A549 (cell line): ENCODE measurements around the gene XKR7. TPM values are rescaled to one million over a fixed set of nuclear protein-coding genes. Genes with fewer than 3 reads are reported as not detected.

Experiments used
- ATAC-seq, 2 experiments: fragments of 200-7000 bp in 1 of 2; fragments of >200 bp in 1 of 2; cut with Nextera tagmentation in 1 of 2; cut with Tn5 transposase in 1 of 2; 3 replicates each; pipeline versions ENCODE4 v1.8.0 to v1.9.1; 2018 to 2020; ENCODE audit warnings: mild to moderate bottlenecking in 1 of 2, moderate library complexity in 1 of 2
- CTCF ChIA-PET: fragments of 300-600 bp; sonication (Branson Sonifier 250); formaldehyde crosslinking; extraction: SDS; loops from one replicate; lab custom pipeline; 2021; ENCODE audit warnings: antibody characterized with exemption, inconsistent platforms; lab: Yijun Ruan, JAX
- POLR2A ChIA-PET: fragments of 350-600 bp; formaldehyde crosslinking; extraction: SDS; loops from one replicate; lab custom pipeline; 2021; ENCODE audit warnings: antibody characterized with exemption, inconsistent platforms; lab: Yijun Ruan, JAX
- DNase-seq, 2 experiments: peaks; one replicate each; pipeline versions ENCODE4 v3.0.0 to v3.0.0-alpha.2; 2011 to 2016; ENCODE audit warnings: low read depth in 1 of 2, low spot score in 1 of 2
- FAIRE-seq: peaks from 2 replicates; lab custom pipeline; 2011; peaks lifted over from hg19 to GRCh38; lab: Jason Lieb, UNC
- H3K27ac ChIP-seq, 2 experiments: fragments of >200 bp; sonication (Bioruptor Twin); formaldehyde crosslinking; 3 replicates each; pipeline ENCODE4 v1.5.1; 2016 to 2017
- H3K4me1 ChIP-seq: fragments of >200 bp; sonication (Bioruptor Twin); formaldehyde crosslinking; 3 replicates; pipeline ENCODE4 v1.6.1; 2016
- H3K4me2 ChIP-seq: fragments of >200 bp; sonication (Bioruptor Twin); formaldehyde crosslinking; 3 replicates; pipeline ENCODE4 v1.6.1; 2016
- H3K4me3 ChIP-seq: fragments of >200 bp; sonication (Bioruptor Twin); formaldehyde crosslinking; 3 replicates; pipeline ENCODE4 v1.5.1; 2016
- H3K9me3 ChIP-seq: fragments of >200 bp; sonication (Bioruptor Twin); formaldehyde crosslinking; 3 replicates; pipeline ENCODE4 v1.6.1; 2016
- EHMT2 ChIP-seq: fragments of 200-600 bp; sonication (generic); IDR thresholded peaks from 2 replicates; pipeline ENCODE4 v1.6.1; 2016; ENCODE audit warnings: antibody characterized with exemption, low read depth, mild to moderate bottlenecking, moderate library complexity
- ESRRA ChIP-seq: fragments of 150-350 bp; IDR thresholded peaks from 2 replicates; pipeline ENCODE4 v1.6.1; 2014; ENCODE audit warnings: mild to moderate bottlenecking, low read length, borderline replicate concordance
- HDAC2 ChIP-seq: fragments of 200-600 bp; sonication (generic); IDR thresholded peaks from 2 replicates; pipeline ENCODE4 v1.6.1; 2016
- HEYL ChIP-seq: fragments of 250-450 bp; sonication (Bioruptor Pico); IDR thresholded peaks from 2 replicates; pipeline ENCODE4 v1.8.0; 2021; ENCODE audit warnings: mild to moderate bottlenecking, moderate library complexity
- HOXA7 ChIP-seq: fragments of 250-450 bp; sonication (Bioruptor Pico); IDR thresholded peaks from 2 replicates; pipeline ENCODE4 v1.5.0; 2020; ENCODE audit warnings: mild to moderate bottlenecking, moderate library complexity
- HOXB13 ChIP-seq: fragments of 250-450 bp; sonication (Bioruptor Pico); IDR thresholded peaks from 2 replicates; pipeline ENCODE4 v1.5.0; 2020; ENCODE audit warnings: low read depth, mild to moderate bottlenecking, moderate library complexity
- KDM1A ChIP-seq: fragments of 200-600 bp; sonication (generic); IDR thresholded peaks from 2 replicates; pipeline ENCODE4 v1.6.1; 2016; ENCODE audit warnings: low read depth, mild to moderate bottlenecking
- NFE2L2 ChIP-seq: fragments of 150-350 bp; conservative IDR thresholded peaks from 2 replicates; pipeline ENCODE4 v1.6.1; 2014; ENCODE audit warnings: low read length
- NPAS2 ChIP-seq: fragments of 250-450 bp; sonication (Bioruptor Pico); IDR thresholded peaks from 2 replicates; pipeline ENCODE4 v1.8.0; 2022; ENCODE audit warnings: mild to moderate bottlenecking, moderate library complexity, borderline replicate concordance
- RFX5 ChIP-seq: fragments of 450-650 bp; IDR thresholded peaks from 2 replicates; pipeline ENCODE4 v1.7.1; 2014; ENCODE audit warnings: antibody characterized with exemption, mild to moderate bottlenecking, moderate library complexity
- SREBF2 ChIP-seq: fragments of 450-650 bp; IDR thresholded peaks from 2 replicates; pipeline ENCODE4 v1.6.1; 2014; ENCODE audit warnings: mild to moderate bottlenecking, moderate library complexity
- TFCP2L1 ChIP-seq: fragments of 250-450 bp; sonication (Bioruptor Pico); IDR thresholded peaks from 2 replicates; pipeline ENCODE4 v1.5.0; 2021; ENCODE audit warnings: mild to moderate bottlenecking
- ZC3H11A ChIP-seq: fragments of 450-650 bp; IDR thresholded peaks from 2 replicates; pipeline ENCODE4 v1.6.1; 2014; ENCODE audit warnings: antibody characterized with exemption, mild to moderate bottlenecking
- ZFP36 ChIP-seq: fragments of 450-650 bp; IDR thresholded peaks from 2 replicates; pipeline ENCODE4 v1.6.1; 2014; ENCODE audit warnings: borderline replicate concordance; ENCODE audit not compliant: partially characterized antibody
- WGBS: methylation state at CpG from one replicate; pipeline ENCODE4 v1.1.6; 2017; ENCODE audit errors: missing lambda C conversion rate; 5-methylcytosine and 5-hydroxymethylcytosine counted together
- polyA plus RNA-seq, 4 experiments: library from polyadenylated mRNA; depleted of rRNA in 3 of 4; stranded (reverse); fragments of >200 nt; fragmentation: RNase III in 1 of 4; extraction: RNeasy Plus Mini Kit Qiagen cat#74134 plus additional on column Dnase treatment in 1 of 4; gene quantifications; 2 replicates in 3 of 4; 3 replicates in 1 of 4; pipeline ENCODE4 v1.2.3, GENCODE V29; 2011 to 2017
- TF ChIP-seq, protein P1 (sequence below): fragments of 250-450 bp; sonication (Bioruptor Pico); IDR thresholded peaks from 2 replicates; pipeline ENCODE4 v1.5.0; 2021; ENCODE audit warnings: mild to moderate bottlenecking, moderate library complexity, borderline replicate concordance
- TF ChIP-seq, protein P2 (sequence below): IDR thresholded peaks from 2 replicates; pipeline ENCODE4 v1.6.1; 2012
- TF ChIP-seq, protein P3 (sequence below): fragments of 450-650 bp; IDR thresholded peaks from 2 replicates; pipeline ENCODE4 v1.6.1; 2014; ENCODE audit warnings: antibody characterized with exemption
- TF ChIP-seq, protein P4 (sequence below): fragments of >200 bp; sonication (Bioruptor Twin); formaldehyde crosslinking; IDR thresholded peaks from 3 replicates; pipeline ENCODE4 v1.5.1; 2016
- TF ChIP-seq, protein P5 (sequence below): fragments of 150-350 bp; IDR thresholded peaks from 2 replicates; pipeline ENCODE4 v1.6.1; 2014; ENCODE audit warnings: low read depth, mild to moderate bottlenecking, low read length
- TF ChIP-seq, protein P6 (sequence below): IDR thresholded peaks from 2 replicates; pipeline ENCODE4 v1.6.1; 2012; ENCODE audit warnings: low read depth, borderline replicate concordance
- TF ChIP-seq, protein P7 (sequence below): fragments of >200 bp; sonication (Bioruptor Twin); formaldehyde crosslinking; IDR thresholded peaks from 2 replicates; pipeline ENCODE4 v1.6.1; 2016

Gene XKR7
- polyA plus RNA-seq, 2 of the 4 experiments (the other 2 are of a cell fraction), result 0.01 TPM; not detected in 1

DNA sequence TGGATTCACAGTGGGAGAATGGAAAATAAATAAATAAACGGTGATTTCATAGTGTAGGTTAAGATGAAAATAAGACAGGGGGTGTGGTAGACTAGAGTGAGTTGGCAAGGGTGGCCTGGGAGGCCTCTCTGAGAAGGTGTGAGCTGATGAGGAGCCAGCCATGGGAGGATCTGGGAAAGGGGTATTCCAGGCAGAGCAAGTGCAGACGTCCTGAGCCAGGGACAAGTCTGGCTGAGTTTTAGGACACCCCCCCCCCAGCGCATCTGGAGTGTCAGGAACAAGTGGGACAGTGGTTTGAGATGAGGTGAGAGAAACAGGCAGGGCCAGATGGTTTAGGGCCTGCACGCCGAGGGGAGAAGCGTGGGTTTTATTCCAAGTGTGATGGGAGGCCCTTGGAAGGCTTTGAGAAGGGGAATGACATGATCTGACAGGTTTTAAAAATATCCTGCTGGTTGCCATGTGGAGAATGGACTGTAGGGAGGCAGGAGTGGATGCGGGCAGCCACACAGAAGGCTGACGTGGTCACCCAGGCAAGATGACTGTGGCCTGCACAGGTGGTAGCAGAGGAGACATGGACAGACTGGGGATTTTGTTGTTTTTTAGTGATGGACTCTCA lies 21.2 kb downstream of the XKR7 start (continued):
- TF ChIP-seq, protein P1, sequence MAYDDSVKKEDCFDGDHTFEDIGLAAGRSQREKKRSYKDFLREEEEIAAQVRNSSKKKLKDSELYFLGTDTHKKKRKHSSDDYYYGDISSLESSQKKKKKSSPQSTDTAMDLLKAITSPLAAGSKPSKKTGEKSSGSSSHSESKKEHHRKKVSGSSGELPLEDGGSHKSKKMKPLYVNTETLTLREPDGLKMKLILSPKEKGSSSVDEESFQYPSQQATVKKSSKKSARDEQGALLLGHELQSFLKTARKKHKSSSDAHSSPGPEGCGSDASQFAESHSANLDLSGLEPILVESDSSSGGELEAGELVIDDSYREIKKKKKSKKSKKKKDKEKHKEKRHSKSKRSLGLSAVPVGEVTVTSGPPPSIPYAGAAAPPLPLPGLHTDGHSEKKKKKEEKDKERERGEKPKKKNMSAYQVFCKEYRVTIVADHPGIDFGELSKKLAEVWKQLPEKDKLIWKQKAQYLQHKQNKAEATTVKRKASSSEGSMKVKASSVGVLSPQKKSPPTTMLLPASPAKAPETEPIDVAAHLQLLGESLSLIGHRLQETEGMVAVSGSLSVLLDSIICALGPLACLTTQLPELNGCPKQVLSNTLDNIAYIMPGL (CRISPR knock-in tag), result no peak
- TF ChIP-seq, protein P2, sequence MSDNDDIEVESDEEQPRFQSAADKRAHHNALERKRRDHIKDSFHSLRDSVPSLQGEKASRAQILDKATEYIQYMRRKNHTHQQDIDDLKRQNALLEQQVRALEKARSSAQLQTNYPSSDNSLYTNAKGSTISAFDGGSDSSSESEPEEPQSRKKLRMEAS, result no peak
- TF ChIP-seq, protein P3, sequence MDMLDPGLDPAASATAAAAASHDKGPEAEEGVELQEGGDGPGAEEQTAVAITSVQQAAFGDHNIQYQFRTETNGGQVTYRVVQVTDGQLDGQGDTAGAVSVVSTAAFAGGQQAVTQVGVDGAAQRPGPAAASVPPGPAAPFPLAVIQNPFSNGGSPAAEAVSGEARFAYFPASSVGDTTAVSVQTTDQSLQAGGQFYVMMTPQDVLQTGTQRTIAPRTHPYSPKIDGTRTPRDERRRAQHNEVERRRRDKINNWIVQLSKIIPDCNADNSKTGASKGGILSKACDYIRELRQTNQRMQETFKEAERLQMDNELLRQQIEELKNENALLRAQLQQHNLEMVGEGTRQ, result no peak
- TF ChIP-seq ZFP36 (no peak), HEYL (CRISPR knock-in tag) (no peak), SREBF2 (no peak)

DNA sequence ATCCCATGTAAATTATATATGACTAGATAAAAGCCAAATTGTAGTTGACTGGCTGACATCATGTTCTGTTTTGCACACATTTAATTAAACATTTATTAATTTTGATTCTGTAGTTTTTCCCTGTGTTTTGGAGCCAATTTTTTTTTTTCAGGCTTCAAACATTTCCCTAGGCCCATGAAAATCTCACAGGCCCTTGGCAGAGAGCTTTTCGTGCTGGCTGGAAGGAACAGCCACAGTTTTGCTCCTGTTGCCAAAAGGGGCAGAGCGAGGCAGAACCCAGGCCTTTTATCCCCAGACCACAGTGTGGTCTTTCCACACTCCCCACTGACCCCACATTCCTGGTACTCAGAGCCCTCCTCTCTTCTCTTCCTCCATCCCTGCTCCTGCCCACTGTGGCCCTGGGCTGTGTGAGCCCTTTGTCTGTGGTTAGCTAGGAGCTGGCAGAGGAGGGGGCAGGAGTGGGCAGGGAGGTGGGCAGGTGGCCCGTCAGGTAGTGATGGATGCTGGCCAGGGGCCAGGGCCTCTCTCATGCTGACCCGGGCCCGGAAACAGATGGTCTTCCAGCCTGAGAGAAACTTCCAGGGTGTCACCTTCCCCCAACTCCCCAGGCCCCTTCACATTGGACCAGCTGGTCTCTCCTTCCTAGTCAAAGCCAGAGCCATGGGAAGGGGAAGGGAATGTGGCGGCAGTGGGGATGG lies 22.8 kb downstream of the XKR7 start:
- ATAC-seq (no peak), DNase-seq (no peak)
- peaks cover 22% of the 10 kb centered on the region for H3K4me1 ChIP-seq
- CTCF ChIA-PET, result interaction anchor here (0.8 to 1.9 kb wide), 5 partner anchors 17 to 183 kb away, joined by 3 to 11 read pairs (median 4); no protein-coding TSS in a partner anchor
- POLR2A ChIA-PET, result interaction anchor here (0.5 kb wide), 1 partner anchor 217 kb away, joined by 3 read pairs; no protein-coding TSS in a partner anchor
- no peaks in the 10 kb centered on the region for H3K9me3 ChIP-seq
- WGBS, result 84% methylated on average over 6 of the region's 6 CpGs
- TF ChIP-seq RFX5 (no peak), KDM1A (no peak), EHMT2 (no peak), ESRRA (no peak), TFCP2L1 (CRISPR knock-in tag) (no peak), HEYL (CRISPR knock-in tag) (no peak), NFE2L2 (no peak), ZC3H11A (no peak), HDAC2 (no peak), HOXB13 (CRISPR knock-in tag) (no peak), HOXA7 (CRISPR knock-in tag) (no peak), NPAS2 (CRISPR knock-in tag) (no peak)
- TF ChIP-seq, protein P4, sequence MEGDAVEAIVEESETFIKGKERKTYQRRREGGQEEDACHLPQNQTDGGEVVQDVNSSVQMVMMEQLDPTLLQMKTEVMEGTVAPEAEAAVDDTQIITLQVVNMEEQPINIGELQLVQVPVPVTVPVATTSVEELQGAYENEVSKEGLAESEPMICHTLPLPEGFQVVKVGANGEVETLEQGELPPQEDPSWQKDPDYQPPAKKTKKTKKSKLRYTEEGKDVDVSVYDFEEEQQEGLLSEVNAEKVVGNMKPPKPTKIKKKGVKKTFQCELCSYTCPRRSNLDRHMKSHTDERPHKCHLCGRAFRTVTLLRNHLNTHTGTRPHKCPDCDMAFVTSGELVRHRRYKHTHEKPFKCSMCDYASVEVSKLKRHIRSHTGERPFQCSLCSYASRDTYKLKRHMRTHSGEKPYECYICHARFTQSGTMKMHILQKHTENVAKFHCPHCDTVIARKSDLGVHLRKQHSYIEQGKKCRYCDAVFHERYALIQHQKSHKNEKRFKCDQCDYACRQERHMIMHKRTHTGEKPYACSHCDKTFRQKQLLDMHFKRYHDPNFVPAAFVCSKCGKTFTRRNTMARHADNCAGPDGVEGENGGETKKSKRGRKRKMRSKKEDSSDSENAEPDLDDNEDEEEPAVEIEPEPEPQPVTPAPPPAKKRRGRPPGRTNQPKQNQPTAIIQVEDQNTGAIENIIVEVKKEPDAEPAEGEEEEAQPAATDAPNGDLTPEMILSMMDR, result no peak
- TF ChIP-seq, protein P3, result no peak
- TF ChIP-seq, protein P5, sequence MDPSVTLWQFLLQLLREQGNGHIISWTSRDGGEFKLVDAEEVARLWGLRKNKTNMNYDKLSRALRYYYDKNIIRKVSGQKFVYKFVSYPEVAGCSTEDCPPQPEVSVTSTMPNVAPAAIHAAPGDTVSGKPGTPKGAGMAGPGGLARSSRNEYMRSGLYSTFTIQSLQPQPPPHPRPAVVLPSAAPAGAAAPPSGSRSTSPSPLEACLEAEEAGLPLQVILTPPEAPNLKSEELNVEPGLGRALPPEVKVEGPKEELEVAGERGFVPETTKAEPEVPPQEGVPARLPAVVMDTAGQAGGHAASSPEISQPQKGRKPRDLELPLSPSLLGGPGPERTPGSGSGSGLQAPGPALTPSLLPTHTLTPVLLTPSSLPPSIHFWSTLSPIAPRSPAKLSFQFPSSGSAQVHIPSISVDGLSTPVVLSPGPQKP, result no peak
- TF ChIP-seq, protein P6, sequence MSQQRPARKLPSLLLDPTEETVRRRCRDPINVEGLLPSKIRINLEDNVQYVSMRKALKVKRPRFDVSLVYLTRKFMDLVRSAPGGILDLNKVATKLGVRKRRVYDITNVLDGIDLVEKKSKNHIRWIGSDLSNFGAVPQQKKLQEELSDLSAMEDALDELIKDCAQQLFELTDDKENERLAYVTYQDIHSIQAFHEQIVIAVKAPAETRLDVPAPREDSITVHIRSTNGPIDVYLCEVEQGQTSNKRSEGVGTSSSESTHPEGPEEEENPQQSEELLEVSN, result no peak
- TF ChIP-seq, protein P7, sequence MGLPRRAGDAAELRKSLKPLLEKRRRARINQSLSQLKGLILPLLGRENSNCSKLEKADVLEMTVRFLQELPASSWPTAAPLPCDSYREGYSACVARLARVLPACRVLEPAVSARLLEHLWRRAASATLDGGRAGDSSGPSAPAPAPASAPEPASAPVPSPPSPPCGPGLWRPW, result no peak
- TF ChIP-seq, all 56 proteins: peak for 0
- FAIRE-seq, result no peak
- H3K4me3 ChIP-seq, result no peak overlapping the region
- no peak overlapping the region for H3K4me2 ChIP-seq
- H3K27ac ChIP-seq, result no peak overlapping the region
